K562 (cell line): ENCODE results near the gene MYADML2. TPM values are rescaled to one million over a fixed set of nuclear protein-coding genes. Genes with fewer than 3 reads are reported as not detected.

Experiments used
- ARNT ChIP-seq, 2 experiments: fragments of 450-650 bp; IDR thresholded peaks; 2 replicates each; pipeline ENCODE4 v1.6.1; 2016; ENCODE audit warnings: mild to moderate bottlenecking in 1 of 2
- MEF2D ChIP-seq: conservative IDR thresholded peaks from 2 replicates; pipeline ENCODE4 v1.6.1; 2016; ENCODE audit warnings: low read depth, missing genetic modification characterization, missing compliant biosample characterization
- VEZF1 ChIP-seq: fragments of 200-800 bp; sonication (Bioruptor generic); IDR thresholded peaks from 2 replicates; pipeline ENCODE4 v1.6.1; 2017; ENCODE audit warnings: missing genetic modification characterization, missing compliant biosample characterization
- polyA plus RNA-seq, 8 experiments: library from polyadenylated mRNA; depleted of rRNA in 4 of 8; stranded (reverse) in 5 of 8; unstranded in 3 of 8; fragments of >200 nt; fragmentation: Nextera tagmentation in 2 of 8; fragmentation: Illumina TruSeq in 1 of 8; extraction: Ambion mirVana in 2 of 8; extraction: Trizol in 1 of 8; gene quantifications; 2 replicates each; pipeline versions ENCODE4 v1.2.1 to v1.2.3, GENCODE V29; 2011 to 2014; ENCODE audit warnings: inconsistent platforms in 1 of 8, missing spikeins in 1 of 8
- total RNA-seq, 7 experiments: library from RNA; depleted of rRNA in 6 of 7; stranded (reverse); fragments of >200 nt in 6 of 7; fragmentation: Illumina TruSeq in 2 of 7; extraction: Trizol in 2 of 7; gene quantifications; 2 replicates each; pipeline versions ENCODE4 v1.2.1 to v1.2.3, GENCODE V29; 2011 to 2021; ENCODE audit warnings: low replicate concordance in 1 of 7
- TF ChIP-seq, protein P1 (sequence below), 2 experiments: fragments of 450-650 bp; IDR thresholded peaks; 2 replicates each; pipeline ENCODE4 v1.6.1; 2016
- TF ChIP-seq, protein P2 (sequence below): sonication (generic); formaldehyde crosslinking; IDR thresholded peaks from 2 replicates; pipeline ENCODE4 v1.8.1; 2023; ENCODE audit warnings: mild to moderate bottlenecking, missing genetic modification reagents

The MYADML2 gene
- total and polyA plus RNA-seq, 9 of the 15 experiments (the other 6 are each of a cell fraction or from before 2014, with no cell fraction given): not detected

DNA sequence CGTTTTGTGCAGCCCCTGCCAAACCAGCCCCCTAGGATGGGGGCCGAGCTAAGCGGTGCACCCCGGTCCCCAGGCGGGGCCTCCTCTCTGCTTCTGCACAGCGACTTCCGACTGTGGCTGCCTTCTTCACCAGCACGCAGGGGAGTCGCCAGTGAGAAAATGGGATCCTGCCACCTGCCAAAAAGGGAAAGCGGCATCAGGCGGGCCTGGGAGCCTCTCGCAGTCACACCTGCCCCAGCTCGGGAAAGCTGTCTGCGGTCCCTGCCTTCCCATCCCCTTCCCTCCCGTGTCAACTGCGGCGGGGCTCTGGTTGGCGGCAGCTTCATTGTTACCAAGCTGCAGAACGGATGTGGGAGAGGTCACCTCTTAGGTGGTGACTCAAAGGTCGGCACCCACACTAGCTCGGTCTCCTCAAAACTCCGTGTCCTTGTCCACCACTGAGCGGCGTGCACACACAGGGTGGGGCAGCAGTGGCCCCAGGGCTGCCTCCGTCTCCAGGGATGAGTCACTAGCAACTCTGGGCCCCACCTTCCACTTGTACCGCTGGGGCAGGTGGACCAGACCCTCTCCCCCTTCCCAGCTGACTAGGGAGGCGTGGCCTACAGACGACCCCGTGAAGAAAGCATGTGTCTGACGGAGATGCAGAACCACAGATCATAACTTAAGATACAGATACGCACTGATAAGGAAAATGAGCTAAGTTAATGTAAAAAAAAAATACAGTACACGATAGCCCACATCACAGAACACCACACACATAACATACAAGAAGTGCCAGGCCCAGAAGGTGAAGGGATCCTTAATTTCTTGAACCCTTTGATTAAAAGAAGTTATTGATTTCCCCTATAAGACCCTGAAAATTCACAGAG, 34.4 kb downstream of the MYADML2 start (continued):
- TF ChIP-seq VEZF1 (CRISPR knock-in tag): peak; percentile 82
- no peak for TF ChIP-seq MEF2D (tag)
- TF ChIP-seq, protein P1, sequence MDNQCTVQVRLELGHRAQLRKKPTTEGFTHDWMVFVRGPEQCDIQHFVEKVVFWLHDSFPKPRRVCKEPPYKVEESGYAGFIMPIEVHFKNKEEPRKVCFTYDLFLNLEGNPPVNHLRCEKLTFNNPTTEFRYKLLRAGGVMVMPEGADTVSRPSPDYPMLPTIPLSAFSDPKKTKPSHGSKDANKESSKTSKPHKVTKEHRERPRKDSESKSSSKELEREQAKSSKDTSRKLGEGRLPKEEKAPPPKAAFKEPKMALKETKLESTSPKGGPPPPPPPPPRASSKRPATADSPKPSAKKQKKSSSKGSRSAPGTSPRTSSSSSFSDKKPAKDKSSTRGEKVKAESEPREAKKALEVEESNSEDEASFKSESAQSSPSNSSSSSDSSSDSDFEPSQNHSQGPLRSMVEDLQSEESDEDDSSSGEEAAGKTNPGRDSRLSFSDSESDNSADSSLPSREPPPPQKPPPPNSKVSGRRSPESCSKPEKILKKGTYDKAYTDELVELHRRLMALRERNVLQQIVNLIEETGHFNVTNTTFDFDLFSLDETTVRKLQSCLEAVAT (IDR thresholded peaks at IDR 0.05): no peak
- TF ChIP-seq ARNT (IDR thresholded peaks at IDR 0.05): no peak
- TF ChIP-seq, protein P2, sequence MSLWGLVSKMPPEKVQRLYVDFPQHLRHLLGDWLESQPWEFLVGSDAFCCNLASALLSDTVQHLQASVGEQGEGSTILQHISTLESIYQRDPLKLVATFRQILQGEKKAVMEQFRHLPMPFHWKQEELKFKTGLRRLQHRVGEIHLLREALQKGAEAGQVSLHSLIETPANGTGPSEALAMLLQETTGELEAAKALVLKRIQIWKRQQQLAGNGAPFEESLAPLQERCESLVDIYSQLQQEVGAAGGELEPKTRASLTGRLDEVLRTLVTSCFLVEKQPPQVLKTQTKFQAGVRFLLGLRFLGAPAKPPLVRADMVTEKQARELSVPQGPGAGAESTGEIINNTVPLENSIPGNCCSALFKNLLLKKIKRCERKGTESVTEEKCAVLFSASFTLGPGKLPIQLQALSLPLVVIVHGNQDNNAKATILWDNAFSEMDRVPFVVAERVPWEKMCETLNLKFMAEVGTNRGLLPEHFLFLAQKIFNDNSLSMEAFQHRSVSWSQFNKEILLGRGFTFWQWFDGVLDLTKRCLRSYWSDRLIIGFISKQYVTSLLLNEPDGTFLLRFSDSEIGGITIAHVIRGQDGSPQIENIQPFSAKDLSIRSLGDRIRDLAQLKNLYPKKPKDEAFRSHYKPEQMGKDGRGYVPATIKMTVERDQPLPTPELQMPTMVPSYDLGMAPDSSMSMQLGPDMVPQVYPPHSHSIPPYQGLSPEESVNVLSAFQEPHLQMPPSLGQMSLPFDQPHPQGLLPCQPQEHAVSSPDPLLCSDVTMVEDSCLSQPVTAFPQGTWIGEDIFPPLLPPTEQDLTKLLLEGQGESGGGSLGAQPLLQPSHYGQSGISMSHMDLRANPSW: 0 out of 2 replicates have a peak, but pooled peaks have one; percentile 54
